Stomach (tissue), 9 donors: ENCODE measurements around the gene AATF. TPM values are rescaled to one million over a fixed set of nuclear protein-coding genes. Genes with fewer than 3 reads are reported as not detected.

ENCODE experiments used
- DNase-seq, 2 donors: peaks; one replicate each; pipeline versions ENCODE4 v3.0.0 to v3.0.0-alpha.2; 2013 to 2019
- H3K27ac ChIP-seq, 5 donors: fragments of 200-600 bp in 4 of 5; sonication (generic) in 4 of 5; one replicate each; pipeline ENCODE4 v1.5.1; 2013 to 2019; ENCODE audit warnings: mild to moderate bottlenecking in 1 of 5, moderate library complexity in 1 of 5
- H3K27me3 ChIP-seq, 3 donors: fragments of 200-600 bp; sonication (generic); one replicate each; pipeline ENCODE4 v1.5.1; 2017 to 2019; ENCODE audit warnings: mixed run types in 1 of 3
- H3K36me3 ChIP-seq, 4 donors: fragments of 200-600 bp; sonication (generic); 1 replicate in 3 of 4; 2 replicates in 1 of 4; pipeline ENCODE4 v1.5.1; 2016 to 2019
- H3K4me1 ChIP-seq, 4 donors: fragments of 200-600 bp; sonication (generic); one replicate each; pipeline ENCODE4 v1.5.1; 2016 to 2019
- H3K4me3 ChIP-seq, 4 donors: fragments of 200-600 bp; sonication (generic) in 3 of 4; one replicate each; pipeline ENCODE4 v1.5.1; 2016 to 2019; ENCODE audit warnings: mild to moderate bottlenecking in 1 of 4
- H3K9me3 ChIP-seq, 4 donors: fragments of 200-600 bp; sonication (generic); one replicate each; pipeline ENCODE4 v1.5.1; 2016 to 2019
- EP300 ChIP-seq: sonication (generic); formaldehyde crosslinking; IDR thresholded peaks from one replicate; pipeline ENCODE4 v1.6.1; 2017; ENCODE audit warnings: antibody characterized with exemption
- POLR2A ChIP-seq, 4 donors: fragments of 450-650 bp; IDR thresholded peaks; one replicate each; pipeline ENCODE4 v1.6.1; 2016; ENCODE audit warnings: antibody characterized with exemption in 4 of 4, control low read depth in 2 of 4, mild to moderate bottlenecking in 1 of 4, moderate library complexity in 1 of 4
- POLR2AphosphoS5 ChIP-seq, 3 donors: sonication (generic); formaldehyde crosslinking; IDR thresholded peaks; one replicate each; pipeline ENCODE4 v1.6.1; 2016; ENCODE audit warnings: antibody characterized with exemption in 3 of 3
- WGBS, 5 donors: extraction: QIAGEN DNeasy Blood & Tissue Kit in 3 of 5; methylation state at CpG; one replicate each; pipeline versions ENCODE4 v1.1.5 to v1.1.7; 2013 to 2018; 5-methylcytosine and 5-hydroxymethylcytosine counted together
- intact Hi-C: fragments of 100-400 bp; cut with DNase I; formaldehyde crosslinking; loops from one replicate; pipeline ENCODE4 v1.15.1; 2023; ENCODE audit warnings: low total_unique reads
- polyA plus RNA-seq, 3 donors: library from polyadenylated mRNA; stranded (reverse); fragments of 200-250 nt; gene quantifications; one replicate each; pipeline ENCODE4 v1.2.3, GENCODE V29; 2013
- total RNA-seq, 5 donors: library from RNA; depleted of rRNA; stranded (reverse); fragments of >200 nt; gene quantifications; one replicate each; pipeline versions ENCODE4 v1.1.0 to v1.2.3, GENCODE V29; 2014 to 2016
- TF ChIP-seq, protein P1 (sequence below), 7 experiments: fragments of 450-650 bp in 4 of 7; fragments of 200-600 bp in 3 of 7; sonication (generic) in 3 of 7; IDR thresholded peaks; one replicate each; pipeline ENCODE4 v1.5.1; 2016 to 2019; ENCODE audit warnings: antibody characterized with exemption in 7 of 7, control low read depth in 2 of 7, mild to moderate bottlenecking in 1 of 7
- donor health status: healthy with polysubstance abuse.
- donor health status: Bipolar disorder and iron deficiency.
- donor health status: healthy.

AATF gene
- total and polyA plus RNA-seq, 8 donors = 5.3 to 52.7 (median 24.7) TPM

DNA sequence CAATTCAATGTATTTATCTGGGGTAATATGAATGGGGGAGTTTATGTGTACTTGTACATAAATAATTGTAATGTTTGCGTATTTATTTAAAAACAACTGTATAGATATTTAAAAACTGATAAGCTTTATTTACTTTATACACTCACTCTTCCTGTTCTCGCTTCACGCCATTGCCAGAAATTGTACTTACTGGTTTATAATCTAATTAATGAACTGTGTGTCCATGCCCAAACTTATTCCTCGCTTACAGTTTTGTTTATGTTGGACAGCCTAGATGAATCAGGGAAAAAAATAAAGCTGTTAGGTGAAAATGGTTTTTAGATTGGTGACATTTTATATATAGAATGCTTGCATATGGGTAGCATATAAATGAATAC lies 30.8 kb downstream of the AATF start:
- intact Hi-C loops = no loop called here
- Histone ChIP-seq H3K9me3 (no peaks in the 10 kb centered on the region), H3K27me3 (no peaks in the 10 kb centered on the region), H3K4me3 (no peak overlapping the region), H3K27ac (no peak overlapping the region), H3K36me3 (peaks cover 0 to 7% (median 0%) of the 10 kb centered on the region in 4 donors), H3K4me1 (peaks cover 5 to 21% (median 15%) of the 10 kb centered on the region in 4 donors)
- 33 to 75% (median 54%) methylated on average over 4 of the region's 4 CpGs for WGBS, 5 donors
- DNase-seq = no peak
- TF ChIP-seq, protein P1, sequence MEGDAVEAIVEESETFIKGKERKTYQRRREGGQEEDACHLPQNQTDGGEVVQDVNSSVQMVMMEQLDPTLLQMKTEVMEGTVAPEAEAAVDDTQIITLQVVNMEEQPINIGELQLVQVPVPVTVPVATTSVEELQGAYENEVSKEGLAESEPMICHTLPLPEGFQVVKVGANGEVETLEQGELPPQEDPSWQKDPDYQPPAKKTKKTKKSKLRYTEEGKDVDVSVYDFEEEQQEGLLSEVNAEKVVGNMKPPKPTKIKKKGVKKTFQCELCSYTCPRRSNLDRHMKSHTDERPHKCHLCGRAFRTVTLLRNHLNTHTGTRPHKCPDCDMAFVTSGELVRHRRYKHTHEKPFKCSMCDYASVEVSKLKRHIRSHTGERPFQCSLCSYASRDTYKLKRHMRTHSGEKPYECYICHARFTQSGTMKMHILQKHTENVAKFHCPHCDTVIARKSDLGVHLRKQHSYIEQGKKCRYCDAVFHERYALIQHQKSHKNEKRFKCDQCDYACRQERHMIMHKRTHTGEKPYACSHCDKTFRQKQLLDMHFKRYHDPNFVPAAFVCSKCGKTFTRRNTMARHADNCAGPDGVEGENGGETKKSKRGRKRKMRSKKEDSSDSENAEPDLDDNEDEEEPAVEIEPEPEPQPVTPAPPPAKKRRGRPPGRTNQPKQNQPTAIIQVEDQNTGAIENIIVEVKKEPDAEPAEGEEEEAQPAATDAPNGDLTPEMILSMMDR (IDR thresholded peaks at IDR 0.05) = no peak
- TF ChIP-seq POLR2A (IDR thresholded peaks at IDR 0.05) (no peak), EP300 (no peak), POLR2AphosphoS5 (IDR thresholded peaks at IDR 0.05) (no peak)

DNA sequence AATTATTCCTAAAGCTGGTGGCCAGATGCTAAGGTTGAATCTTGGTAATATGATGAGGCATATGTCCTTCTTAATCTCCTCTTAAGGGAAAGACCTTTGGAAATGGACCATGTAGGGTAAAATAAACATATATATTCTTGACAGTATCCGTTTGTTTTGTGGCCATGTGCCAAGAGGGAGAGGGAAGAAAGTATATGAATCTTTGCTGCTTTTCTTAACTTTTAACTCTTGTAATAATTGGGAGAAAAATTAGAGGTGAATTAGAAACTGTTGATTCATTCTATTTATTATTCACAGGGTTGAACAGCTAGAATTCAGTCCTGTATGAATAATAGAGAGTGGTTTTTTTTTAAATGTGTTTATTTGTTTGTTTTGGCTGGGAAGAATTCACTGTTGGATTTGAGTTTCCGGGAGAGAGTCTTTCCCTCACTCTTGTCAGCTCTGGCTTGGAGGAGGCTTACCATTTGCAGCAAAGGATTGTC lies 31.6 kb downstream of the AATF start:
- peaks cover 0 to 10% (median 2%) of the 10 kb centered on the region in 4 donors for H3K36me3 ChIP-seq
- no peaks in the 10 kb centered on the region for H3K9me3 ChIP-seq
- peaks cover 5 to 21% (median 15%) of the 10 kb centered on the region in 4 donors for H3K4me1 ChIP-seq
- intact Hi-C loops = no loop called here
- WGBS, 5 donors = 30 to 35% (median 33%) methylated on average over 2 of the region's 2 CpGs
- H3K4me3 ChIP-seq = no peak overlapping the region
- no peak overlapping the region for H3K27ac ChIP-seq
- no peaks in the 10 kb centered on the region for H3K27me3 ChIP-seq
- TF ChIP-seq POLR2AphosphoS5 (IDR thresholded peaks at IDR 0.05) = no peak
- no peak for TF ChIP-seq POLR2A (IDR thresholded peaks at IDR 0.05)
- TF ChIP-seq, protein P1 (IDR thresholded peaks at IDR 0.05) = no peak
- no peak for TF ChIP-seq EP300
- peak in 1 of 2 donors; percentile 9 for DNase-seq

DNA sequence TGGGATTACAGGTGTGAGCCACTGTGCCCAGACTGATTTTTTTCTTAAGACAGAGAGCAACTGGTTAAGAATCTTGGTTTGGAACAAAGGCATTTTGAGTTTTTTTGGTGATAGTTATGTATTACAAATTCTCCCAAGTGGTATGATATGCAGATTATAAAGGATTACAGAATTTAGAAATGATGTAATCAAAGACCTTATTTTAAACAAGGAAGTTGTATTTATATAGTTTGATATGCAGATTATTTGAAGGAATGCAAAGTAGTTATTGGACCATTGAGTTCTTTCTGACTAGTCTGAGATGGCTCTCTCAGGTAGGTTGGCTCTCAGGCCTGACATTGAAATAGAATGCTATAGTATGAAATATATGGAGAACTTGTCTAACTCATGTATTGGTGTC lies 34.9 kb downstream of the AATF start:
- Histone ChIP-seq H3K27me3 (no peaks in the 10 kb centered on the region), H3K4me3 (no peak overlapping the region), H3K9me3 (no peaks in the 10 kb centered on the region), H3K36me3 (peaks cover 19 to 37% (median 32%) of the 10 kb centered on the region in 4 donors), H3K27ac (no peak overlapping the region), H3K4me1 (peaks cover 5 to 20% (median 15%) of the 10 kb centered on the region in 4 donors)
- DNase-seq = no peak
- no peak for TF ChIP-seq EP300
- TF ChIP-seq, protein P1 (IDR thresholded peaks at IDR 0.05) = no peak
- TF ChIP-seq POLR2A (IDR thresholded peaks at IDR 0.05) = no peak
- no peak for TF ChIP-seq POLR2AphosphoS5 (IDR thresholded peaks at IDR 0.05)
- intact Hi-C loops = no loop called here

DNA sequence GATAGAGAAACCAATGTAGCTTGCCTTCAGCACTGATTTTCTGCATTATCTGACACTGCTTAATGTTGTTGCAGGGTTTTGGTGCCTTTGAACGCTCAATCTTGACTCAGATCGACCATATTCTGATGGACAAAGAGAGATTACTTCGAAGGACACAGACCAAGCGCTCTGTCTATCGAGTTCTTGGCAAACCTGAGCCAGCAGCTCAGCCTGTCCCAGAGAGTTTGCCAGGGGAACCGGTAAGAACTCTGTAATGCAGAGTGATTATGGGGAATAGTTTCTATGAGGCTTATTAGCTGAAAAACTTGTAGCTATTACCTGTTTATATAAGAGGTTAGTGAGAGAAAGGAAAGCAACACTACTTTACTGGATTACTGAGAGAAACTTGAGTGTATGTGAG lies 40.4 kb downstream of the AATF start:
- Histone ChIP-seq H3K9me3 (no peaks in the 10 kb centered on the region), H3K27me3 (no peaks in the 10 kb centered on the region), H3K36me3 (peaks cover 29 to 82% (median 77%) of the 10 kb centered on the region in 4 donors), H3K4me3 (no peak overlapping the region), H3K27ac (no peak overlapping the region), H3K4me1 (peaks cover 0 to 18% (median 8%) of the 10 kb centered on the region in 4 donors)
- intact Hi-C loops = no loop called here
- no peak for DNase-seq
- WGBS, 5 donors = 88 to 93% (median 91%) methylated on average over 6 of the region's 6 CpGs
- TF ChIP-seq POLR2A (IDR thresholded peaks at IDR 0.05) = no peak
- no peak for TF ChIP-seq EP300
- TF ChIP-seq, protein P1 (IDR thresholded peaks at IDR 0.05) = no peak
- no peak for TF ChIP-seq POLR2AphosphoS5 (IDR thresholded peaks at IDR 0.05)
